Suprapubic skin (tissue), 3 donors: Measurements from ENCODE around the gene C1orf50.

ENCODE experiments used
- EP300 ChIP-seq: sonication (generic); formaldehyde crosslinking; IDR thresholded peaks from one replicate; pipeline ENCODE4 v1.6.1; 2017; ENCODE audit warnings: antibody characterized with exemption
- POLR2A ChIP-seq, 2 donors: fragments of 450-650 bp; IDR thresholded peaks; one replicate each; pipeline ENCODE4 v1.6.1; 2017; ENCODE audit warnings: antibody characterized with exemption in 2 of 2, mild to moderate bottlenecking in 2 of 2, moderate library complexity in 2 of 2
- TF ChIP-seq, protein P1 (sequence below), 2 donors: fragments of 200-600 bp in 1 of 2; fragments of 450-650 bp in 1 of 2; sonication (generic) in 1 of 2; IDR thresholded peaks; one replicate each; pipeline ENCODE4 v1.5.1; 2016 to 2019; ENCODE audit warnings: antibody characterized with exemption in 2 of 2, mild to moderate bottlenecking in 1 of 2, moderate library complexity in 1 of 2

DNA sequence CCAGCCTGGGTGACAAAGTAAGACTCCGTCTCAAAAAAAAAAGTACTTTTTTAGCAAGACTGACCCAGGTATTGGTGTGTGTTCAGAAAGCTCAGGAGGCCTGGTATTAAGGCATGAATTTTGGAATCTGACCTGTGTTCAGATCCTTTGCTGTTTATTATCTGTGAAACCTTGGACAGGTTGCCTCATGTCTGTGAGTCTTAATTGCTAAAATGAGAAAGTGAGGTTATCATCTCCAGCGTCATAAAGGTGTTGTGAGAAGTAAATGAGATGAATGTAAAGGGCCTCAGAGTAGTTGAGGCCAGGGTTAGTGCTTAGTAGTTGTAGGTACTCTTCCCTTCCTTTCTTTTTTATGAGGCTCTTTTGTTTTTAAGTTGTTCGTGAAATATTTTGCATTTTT lies 2.8 kb downstream of the C1orf50 start:
- TF ChIP-seq, protein P1, sequence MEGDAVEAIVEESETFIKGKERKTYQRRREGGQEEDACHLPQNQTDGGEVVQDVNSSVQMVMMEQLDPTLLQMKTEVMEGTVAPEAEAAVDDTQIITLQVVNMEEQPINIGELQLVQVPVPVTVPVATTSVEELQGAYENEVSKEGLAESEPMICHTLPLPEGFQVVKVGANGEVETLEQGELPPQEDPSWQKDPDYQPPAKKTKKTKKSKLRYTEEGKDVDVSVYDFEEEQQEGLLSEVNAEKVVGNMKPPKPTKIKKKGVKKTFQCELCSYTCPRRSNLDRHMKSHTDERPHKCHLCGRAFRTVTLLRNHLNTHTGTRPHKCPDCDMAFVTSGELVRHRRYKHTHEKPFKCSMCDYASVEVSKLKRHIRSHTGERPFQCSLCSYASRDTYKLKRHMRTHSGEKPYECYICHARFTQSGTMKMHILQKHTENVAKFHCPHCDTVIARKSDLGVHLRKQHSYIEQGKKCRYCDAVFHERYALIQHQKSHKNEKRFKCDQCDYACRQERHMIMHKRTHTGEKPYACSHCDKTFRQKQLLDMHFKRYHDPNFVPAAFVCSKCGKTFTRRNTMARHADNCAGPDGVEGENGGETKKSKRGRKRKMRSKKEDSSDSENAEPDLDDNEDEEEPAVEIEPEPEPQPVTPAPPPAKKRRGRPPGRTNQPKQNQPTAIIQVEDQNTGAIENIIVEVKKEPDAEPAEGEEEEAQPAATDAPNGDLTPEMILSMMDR (IDR thresholded peaks at IDR 0.05) = no peak
- TF ChIP-seq POLR2A (IDR thresholded peaks at IDR 0.05) (no peak), EP300 (no peak)
